GM19438 (cell line): ENCODE results near the gene HOXC9.

Experiments
- ATAC-seq: cut with Tn5 transposase; IDR thresholded peaks from one replicate; pipeline ENCODE4 v1.9.1; 2021; ENCODE audit warnings: low read depth; ENCODE audit not compliant: unreplicated experiment

HOXC9 gene

GRCh38 chr12:54049108-54049507, 49.1 kb downstream of the HOXC9 start:
- ATAC-seq = no peak

DNA sequence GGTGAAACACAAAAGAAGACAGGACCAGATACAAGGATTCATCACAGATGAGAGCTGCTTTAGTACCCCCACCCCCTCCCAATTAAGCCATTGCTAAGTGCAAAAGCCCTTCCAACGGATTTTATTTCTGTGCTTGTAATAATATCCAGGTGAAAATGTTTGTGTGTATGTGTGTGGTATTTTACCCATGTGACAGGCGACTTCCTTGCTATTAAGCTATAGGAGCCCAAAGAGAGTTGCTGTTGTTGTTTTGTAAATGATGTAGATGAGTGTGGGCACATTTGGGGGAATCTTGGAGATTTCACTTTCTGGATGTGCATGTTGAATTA, 50.5 kb downstream of the HOXC9 start:
- no peak for ATAC-seq

GRCh38 chr12:54051026-54051842, 51.3 kb downstream of the HOXC9 start:
- ATAC-seq = no peak

GRCh38 chr12:54051874-54052437, 52.0 kb downstream of the HOXC9 start:
- no peak for ATAC-seq

DNA sequence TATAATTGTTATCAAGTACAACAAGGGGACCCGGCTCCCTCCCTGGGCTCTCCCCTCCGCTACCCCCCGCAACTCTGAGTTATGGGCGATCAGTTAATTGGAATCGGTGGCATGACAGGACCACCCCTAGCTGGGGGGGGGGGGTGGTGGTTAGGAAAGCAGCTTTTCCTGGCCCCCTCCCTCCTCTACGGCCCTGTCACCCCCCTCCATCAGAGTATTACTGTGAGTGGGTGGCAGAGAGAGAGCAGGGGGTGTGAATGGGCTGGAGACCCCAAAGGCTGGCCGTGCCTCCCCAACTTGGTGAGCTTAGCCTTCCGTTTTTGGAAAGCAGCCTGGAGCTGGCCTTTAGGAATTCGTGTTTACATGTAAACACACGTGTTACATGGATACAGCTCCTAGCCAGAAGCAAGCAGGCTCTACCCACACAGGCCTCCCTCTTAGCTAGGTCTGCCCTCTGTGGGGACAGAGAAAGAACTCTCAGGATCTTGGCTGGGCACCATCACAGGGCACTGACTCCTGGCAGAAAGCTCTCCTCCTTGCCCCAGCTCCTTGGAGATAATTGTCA, 52.6 kb downstream of the HOXC9 start:
- peak; percentile 4 for ATAC-seq
